IPS-NIHi11 (cell line): ENCODE data around the gene SEZ6L.
A peak's percentile ranks its signal among the peaks of the same experiment; 100 is the strongest.

ENCODE experiments used
- DNase-seq: peaks from one replicate; pipeline ENCODE4 v3.0.0; 2012; ENCODE audit warnings: mixed read lengths, low spot score

SEZ6L gene

DNA sequence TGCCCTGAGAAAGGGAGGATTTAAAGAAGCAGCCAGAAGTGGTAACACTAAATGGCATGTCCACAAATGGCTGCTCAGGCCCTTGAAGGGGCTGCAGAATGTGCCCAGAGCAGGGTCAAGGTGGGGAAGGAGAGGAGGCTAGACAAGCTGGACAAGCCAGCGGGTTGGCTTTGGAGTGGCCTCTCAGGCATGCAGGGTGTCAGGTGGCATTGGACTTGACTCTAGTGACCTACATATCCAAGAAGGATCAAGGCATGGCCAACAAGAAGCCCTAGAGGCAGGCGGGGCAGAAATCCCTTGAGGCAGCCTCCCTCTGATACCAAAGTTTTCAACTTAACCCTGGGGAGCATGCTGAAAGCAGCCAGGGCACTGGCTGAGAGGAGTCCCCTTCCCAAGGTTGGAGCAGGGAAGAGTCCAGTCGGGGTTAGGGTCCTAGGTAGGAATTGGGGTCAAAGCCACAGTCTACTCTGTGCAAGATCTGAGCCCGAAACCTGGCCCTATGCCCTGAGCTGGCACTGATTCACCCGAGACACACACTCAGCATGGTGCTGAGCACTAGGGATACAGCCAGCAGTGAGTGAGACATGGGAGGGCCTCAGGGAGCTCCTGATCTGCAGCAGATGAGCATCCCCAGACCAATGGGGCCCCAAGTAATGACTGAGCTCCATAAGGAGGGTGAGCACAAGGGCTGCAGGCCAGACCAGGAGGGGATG is 164.0 kb downstream of the SEZ6L start:
- no peak for DNase-seq

DNA sequence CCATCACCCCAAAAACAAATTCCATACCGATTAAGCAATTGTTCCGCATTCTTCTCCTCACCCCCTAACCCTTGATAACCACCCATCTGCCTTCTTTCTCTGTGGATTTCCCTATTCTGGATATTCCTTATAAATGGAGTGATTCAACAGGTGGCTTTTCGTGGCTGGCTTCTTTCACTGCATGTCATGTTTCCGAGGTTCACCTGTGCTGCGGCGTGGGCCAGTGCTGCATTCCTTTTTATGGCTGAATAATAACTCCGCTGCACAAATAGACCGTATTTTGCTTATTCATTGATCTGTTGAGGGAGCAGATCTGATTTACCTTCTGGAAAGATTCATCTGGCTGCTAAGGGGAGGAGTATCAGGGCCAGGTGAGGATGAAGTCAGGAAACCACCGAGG is 165.0 kb downstream of the SEZ6L start:
- DNase-seq = no peak

DNA sequence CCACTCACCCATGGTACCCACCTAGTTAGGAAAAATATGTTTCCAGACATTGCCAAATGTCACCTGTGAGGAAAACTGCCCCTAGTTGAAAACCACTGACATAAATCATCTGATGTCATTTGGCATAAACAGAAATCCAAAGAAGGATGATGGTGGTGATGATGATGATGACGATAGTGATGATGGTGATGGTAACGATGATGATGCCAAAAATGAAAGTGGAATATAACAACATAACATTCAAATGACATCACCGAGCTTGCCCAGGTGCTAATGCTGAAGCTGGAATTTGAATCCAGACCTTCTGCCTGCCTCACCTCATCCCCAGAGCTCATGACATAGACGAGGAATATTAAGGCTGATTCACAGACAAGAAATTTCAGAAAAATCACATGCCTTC is 167.5 kb downstream of the SEZ6L start:
- DNase-seq = no peak

DNA sequence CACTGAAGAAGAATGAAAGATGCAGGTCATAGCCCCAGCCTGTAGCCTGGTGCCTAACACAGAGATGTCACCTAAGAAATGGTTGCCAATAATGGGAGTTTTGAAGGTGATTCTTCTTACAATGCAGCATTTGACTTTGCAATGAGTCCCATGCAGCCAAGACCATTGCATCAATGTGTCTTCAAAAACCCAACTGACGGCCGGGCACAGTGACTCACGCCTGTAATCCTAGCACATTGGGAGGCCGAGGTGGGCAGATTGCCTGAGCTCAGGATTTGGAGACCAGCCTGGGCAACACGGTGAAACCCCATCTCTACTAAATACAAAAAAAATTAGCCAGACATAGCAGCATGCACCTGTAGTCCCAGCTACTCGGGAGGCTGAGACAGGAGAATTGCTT is 170.5 kb downstream of the SEZ6L start:
- no peak for DNase-seq

DNA sequence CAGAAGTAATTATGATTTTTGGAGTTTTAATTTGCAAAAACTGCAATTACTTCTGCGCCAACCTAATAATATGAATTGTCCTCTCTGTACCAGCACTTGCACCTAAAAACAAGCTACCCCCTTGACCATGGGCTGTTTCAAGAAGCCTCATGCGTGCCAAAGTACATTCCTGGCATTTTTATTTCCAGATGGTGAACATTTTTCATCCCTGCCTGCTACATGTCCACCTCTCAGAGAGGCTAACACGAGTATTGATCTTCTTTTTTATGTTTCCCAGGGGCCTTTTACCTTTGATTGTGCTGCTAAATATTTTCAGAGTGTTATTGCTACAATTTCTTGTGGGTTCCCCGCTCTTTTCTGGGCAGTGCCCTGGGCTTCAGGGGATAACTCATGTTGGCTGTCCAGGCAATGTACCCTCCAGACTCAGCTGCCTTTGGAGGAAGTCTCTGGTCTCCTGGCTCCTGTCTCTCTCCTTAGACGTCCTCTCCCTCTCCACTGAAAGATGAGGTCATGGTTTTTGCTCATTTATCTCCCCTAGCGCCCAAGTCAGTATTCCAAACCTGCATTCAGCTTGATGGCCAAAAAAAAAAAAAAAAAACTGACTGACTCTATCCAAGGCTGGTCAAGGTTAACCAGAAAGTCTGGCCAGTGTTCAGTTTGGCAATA is 173.6 kb downstream of the SEZ6L start:
- DNase-seq = no peak

DNA sequence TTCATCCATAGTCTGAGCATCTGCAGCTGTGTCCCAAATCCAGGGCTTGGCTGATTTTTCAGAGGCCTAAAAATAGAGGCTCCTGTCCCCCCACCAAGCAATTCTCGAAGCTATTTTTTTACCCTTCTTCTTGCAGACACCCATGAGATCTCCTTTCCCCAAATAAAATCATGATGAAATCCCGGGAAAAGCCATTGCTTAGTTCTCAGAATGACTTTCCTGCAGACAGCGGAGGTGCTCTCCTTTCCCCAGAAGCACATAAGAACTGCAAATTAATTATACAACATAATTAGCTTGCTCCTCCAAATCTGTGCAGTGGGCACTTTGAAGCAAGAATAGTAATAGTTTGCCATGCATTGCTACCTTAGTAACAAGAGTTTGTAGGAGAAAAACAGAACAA is 176.2 kb downstream of the SEZ6L start:
- no peak for DNase-seq

DNA sequence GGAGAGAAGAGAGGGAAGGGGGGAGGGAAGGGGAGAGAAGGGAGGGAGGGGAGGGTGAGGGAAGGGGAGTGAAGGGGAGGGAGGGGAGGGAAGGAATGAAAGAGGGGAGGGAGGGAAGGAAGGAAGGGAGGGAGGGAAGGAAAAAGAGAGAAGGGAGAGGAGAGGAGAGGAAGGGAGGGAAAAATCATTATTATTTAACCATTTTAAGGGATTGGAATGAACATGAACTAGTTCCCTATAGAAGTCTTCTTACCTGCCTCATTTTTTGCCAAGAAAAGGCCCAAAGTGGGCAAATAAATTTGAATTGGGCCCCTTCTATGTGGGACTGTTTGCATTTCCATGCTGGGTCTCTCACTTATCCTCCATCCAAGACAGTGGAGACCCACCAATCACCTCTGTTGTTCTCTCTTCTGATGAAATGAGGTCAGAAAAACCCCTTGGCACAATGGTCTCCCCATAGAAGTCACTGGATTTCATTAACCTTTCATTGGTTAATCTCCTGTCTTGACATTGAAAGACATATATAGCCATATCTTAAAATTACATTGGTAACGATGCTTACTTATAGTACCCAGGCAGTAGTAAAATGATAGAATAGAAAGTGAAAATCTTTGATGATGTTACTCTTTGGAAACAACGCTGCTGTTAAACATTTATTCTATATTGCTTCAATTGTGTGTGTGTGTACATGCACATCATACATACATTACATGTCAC is 179.7 kb downstream of the SEZ6L start:
- DNase-seq = no peak

DNA sequence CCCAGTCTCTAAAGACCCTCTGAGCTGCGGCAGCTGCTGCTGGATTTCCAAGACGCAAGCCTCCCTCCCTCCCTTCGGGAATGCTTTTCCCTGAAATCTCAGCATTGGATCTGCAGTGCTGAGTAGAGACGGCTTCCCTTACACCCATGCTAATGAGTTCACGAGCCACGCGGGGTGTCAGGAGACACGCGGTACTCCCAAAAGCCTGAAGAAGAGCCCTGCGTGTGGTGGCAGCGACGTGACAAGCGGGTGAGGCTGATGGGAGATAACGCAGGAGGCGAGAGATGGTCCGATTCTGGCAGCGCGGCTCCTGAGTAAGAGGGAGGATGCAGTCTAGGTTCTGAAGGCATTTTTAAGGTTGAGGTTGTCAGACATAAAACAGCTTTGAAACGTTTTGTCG is 185.4 kb downstream of the SEZ6L start:
- no peak for DNase-seq

DNA sequence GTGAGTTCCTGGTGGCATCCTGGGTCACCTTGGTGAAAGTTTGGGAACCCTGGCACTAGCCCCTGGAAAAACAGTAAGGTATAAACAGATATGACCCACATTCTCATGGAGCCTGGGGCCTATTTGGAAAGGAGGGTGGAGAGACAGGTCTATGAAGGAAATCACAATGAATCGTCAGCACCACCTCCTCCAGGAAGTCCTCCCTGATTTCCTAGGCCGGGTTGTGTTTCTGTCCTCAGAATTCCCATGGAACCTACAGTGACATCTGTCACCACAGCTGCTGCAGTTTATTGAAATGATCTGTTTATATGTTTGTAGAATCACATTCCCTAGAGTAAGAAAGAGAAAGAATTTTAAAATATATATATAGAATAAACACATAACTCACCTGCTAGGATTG is 188.0 kb downstream of the SEZ6L start:
- no peak for DNase-seq

DNA sequence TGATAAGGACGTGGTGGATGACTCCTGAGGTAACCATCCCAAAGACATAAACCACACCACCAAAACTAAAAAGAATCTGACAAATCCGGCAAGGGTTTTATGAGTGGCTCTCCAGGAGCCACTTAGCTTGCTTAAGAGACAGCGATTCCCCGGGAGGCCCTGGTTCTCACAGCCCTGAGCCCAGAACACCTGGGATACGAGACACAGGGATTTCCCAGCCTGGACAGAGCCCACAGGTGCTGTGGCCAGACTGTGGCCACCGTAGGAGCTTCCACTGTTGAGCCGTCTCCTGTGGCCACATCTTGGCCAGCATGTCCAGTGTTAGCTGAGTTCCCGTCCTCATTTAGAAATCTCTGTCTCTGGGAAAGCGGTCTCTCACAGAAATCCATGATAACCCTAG is 188.6 kb downstream of the SEZ6L start:
- DNase-seq = no peak

DNA sequence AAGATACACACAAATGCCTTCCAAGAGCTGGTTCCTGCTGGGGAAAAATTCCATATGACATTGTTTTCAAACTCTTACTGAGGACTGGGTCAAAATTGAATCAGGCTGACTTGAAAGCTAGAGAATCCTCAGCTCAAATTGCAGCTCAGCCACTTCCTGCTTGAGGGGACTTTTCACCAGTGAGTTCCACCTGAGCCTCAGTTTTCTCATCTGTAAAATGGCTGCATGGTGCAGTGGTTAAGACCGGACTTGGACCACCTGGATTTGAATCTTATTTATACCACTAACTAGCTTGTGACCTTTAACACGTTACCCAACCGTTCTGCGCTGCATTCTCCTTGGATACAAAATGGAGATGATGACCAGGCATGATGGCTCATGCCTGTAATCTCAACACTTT is 189.9 kb downstream of the SEZ6L start:
- no peak for DNase-seq

DNA sequence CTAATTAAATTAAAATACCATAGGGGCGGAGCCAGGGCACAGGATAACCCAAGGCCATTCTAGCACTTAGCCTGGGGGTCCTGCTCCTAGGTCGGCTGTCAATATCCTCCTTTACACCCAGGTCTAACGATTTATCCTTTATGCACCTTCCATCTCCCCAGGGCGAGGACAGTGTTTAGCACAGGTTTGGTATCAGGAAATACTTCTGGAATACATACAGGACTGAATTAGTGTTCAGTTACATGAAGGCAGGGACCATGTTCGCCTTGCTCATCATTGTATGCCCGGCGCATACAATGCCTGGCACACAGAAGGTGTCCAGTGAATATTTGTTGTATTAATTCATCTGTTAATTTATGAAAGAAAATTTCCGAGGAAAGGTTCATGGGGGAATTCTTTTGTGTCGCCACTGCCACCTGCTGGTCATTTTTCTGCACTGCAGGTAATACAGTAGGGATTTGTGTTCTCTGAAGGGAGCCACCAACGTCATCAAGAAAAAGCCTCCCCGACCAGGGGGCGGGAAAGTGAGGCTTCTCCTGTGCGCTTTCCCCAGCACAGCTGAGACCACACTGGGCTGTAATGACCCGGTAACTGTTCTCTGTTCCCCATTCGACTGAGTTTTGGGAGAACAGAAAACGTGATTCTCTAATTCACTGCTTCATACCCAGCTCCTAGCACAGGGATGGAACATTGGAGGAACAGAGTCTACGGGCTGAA is 191.1 kb downstream of the SEZ6L start:
- peak; percentile 78 for DNase-seq

DNA sequence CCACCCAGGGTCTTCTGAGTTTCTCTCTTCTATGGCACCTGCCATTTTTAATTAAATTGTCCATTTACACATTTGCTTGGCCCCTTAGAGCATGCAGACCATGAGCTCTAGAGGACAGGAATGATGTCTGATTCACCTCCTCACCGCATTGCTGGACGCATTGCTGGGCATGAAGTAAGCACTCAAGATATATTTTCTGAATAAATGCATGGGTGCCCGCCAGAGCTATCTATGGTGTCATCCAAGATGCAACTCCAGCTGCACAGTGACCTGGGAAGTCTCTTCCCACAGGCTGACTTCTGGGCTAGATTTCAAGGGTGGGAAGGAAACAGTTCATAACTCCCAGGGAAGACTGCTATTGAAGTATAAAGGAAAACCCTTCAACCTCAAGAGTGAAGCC is 193.2 kb downstream of the SEZ6L start:
- DNase-seq = no peak

DNA sequence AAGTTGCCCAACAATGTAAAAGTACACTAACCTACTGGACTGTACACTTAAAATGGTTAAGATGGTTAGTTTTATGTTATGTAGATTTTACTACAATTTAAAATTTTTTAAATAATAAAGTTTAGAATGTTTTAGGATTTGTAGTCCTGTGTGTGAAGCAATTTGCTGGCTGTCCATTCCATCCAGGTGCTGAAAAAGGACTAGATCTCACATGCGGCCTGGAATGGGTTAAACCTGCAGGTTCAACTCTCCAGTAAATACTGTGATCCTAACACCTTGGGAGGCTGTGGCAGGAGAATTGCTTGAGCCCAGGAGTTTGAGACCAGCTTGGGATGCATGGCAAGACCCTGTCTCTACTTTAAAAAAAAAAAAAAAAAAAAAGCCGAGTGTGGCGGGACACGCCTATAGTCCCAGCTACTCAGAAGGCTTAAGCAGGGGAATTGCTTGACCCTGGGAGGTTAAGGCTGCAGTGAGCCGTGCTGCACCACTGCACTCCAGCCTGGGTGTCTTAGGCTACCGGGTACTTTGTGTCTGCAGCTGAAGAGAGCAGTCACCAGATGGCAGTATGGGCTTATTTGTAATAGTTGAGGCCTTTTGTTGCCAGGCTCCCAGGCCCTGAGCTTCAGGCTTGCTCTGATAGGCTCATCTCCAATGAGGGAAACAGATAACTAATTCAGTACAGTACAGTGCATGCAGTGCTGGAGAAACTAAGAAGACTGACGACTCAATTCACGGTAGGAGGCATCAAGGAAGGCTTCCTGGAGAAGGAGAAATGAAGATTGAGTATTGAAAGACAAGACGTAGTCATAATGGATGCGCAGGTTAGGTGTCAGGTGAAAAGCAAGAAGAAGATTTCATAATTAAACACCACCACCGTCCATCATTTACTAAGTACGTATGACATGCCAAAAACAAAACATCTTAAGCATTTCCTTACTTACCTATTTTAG is 195.1 kb downstream of the SEZ6L start:
- peak; percentile 76 for DNase-seq

DNA sequence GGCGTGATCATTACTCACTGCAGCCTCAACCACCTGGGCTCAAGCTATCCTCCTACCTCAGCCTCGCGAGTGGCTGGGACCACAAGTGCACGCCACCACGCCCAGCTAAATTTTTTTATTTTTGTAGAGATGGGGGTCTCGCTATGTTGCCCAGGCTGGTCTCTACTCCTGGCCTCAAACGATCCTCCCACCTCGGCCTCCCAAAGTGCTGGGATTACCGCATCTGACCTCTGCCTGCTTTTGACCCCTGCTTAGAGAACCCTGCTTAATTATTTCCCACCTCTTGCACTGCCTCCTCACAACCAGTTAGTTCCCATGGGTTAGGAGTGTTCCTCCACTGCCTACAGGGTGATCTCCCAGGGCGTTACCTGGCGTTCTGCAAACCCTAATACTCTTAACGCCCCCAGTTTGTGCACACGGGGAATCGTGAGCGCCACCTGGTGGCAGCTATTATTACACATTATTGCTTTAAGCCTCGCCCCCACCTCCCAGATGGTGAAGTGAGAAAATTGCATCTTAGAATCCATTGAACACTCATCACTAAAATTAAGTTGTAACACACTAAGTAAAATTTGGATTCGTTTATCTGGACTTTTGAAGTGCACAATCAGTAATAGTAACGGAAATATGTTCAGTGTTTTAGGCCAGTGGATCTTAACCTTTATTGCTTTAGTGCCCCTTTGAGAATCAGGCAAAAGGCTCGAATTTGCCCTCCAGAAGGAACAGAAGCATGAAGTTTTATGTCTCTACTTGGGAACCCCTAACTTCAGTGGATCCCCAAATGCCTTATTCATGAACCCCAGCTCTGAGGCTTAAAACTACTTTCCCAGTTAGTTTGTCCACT is 198.4 kb downstream of the SEZ6L start:
- DNase-seq = peak; percentile 63

DNA sequence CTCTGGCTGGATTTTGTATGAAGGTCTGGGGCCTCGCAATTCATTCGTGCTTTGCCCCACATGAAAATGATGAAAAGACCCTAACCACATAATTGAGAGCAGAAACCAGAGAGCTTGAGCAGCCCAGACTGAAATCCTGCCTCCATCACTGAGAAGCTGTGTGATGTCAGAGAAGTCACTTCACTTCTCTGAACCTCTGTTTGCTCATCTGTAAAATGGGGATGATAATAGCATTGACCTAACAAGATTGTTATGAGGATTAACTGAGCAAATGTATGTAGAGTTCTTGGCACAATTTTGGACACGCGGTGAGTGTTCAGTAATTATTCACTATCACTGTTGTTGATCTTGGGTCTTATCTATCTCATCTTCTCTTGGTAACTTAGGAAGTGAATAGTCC is 203.6 kb downstream of the SEZ6L start:
- DNase-seq = no peak

DNA sequence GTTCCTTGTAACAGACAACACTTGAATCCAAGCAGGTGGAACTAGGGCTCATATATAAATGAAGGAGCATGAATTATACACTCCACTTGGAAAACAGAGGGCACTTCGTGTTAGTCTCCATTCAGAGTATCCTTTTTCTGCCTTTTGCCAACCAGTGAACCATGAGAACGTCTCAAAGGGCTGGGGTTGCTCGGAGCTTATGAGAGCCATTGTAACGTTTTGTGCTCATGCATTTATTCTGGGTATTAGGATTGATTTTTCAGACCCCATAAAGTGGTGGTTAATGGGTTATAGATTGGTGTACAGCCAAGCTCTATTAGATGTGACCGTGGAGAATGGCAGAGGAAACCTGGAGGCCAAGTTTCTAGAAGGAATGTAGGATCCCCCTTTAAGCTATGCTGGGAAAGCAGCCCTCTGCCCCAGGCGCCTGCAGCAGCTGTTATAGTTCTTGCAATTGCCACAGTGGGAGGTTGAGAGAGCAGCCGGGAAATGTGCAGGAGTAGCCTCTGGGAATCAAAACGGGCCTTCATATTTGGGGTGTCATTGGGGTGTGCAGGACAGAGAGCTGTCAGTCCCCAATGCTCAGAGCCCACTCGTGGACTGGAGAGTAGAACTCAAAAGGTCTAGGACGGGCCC is 205.2 kb downstream of the SEZ6L start:
- no peak for DNase-seq

DNA sequence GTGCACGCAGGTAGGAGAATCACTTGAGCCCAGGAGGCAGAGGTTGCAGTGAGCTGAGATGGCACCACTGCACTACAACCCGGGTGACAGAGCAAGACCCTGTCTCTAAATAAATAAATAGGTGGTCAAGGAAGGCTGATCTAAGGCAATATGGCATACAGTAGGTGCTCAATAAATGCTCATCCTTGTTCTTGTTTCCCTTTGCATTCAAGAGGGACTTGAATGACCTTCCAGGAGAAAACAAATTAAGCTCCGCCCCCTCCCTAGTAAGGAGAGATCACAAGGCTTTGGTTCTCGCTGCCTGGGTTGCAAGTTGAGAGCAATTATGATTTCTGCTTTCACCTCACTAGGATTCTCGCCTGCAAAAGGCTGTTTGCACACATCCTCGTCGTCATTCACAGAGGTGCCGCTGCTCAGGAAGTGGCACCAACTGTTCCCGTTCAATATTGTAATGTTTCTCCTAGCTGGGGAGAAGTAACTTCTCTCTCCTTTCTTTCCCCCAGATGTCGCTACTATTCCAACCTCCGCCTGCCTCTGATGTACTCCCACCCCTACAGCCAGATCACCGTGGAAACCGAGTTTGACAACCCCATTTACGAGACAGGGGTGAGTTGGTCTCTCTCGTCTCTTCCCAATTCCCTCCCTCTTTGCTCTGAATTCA is 208.0 kb downstream of the SEZ6L start:
- peak; percentile 46 for DNase-seq

DNA sequence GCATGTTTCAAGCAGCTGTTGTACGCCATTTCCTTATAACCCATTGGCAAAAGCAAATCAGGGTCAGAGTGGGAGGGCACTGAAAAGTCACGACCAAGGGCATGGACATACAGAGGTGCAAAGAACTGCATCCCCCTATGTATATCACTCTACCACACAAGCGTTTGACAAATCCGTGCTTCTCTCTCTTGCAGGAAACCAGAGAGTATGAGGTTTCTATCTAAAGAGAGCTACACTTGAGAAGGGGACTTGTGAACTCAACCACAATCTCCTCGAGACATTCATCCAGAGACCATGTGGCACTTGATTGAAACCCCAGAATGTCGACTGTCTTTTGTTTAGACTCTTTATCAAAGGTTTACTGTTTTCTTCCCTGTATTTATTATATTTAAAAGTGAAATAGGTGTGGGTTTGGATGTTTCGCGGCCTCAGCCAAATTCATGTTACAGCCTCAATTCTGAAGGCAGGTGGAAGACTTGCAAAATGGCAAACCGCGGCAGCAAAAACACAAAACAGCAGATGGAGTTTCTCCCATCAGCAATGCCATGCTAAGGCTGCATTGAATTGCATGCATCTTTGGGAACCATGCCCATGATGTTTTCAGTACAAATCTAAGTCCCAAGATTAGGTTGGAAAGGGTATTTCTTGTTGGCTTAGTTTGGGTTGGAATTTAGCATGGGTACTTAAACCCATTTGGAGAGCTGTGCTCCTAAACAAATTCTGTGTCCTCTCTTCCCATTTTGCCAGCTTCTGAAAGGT is 211.0 kb downstream of the SEZ6L start:
- no peak for DNase-seq
